IMR-90 (cell line): ENCODE measurements around the gene KRTAP20-1. TPM values are rescaled to one million over a fixed set of nuclear protein-coding genes. Genes with fewer than 3 reads are reported as not detected.

Source experiments
- ATAC-seq: fragments of 200-7000 bp; cut with Tn5 transposase; 2 replicates; pipeline ENCODE4 v1.9.1; 2020; ENCODE audit warnings: low read depth, mild to moderate bottlenecking, moderate library complexity
- BruUV-seq: library from RNA; stranded (reverse); fragments of 400-500 nt; replicated peaks from 2 replicates; lab custom pipeline; 2021; lab: Mats Ljungman, UMichigan
- CTCF ChIA-PET: fragments of 300-600 bp; formaldehyde crosslinking; extraction: SDS; loops from one replicate; lab custom pipeline; 2021; ENCODE audit warnings: antibody characterized with exemption; lab: Yijun Ruan, JAX
- POLR2A ChIA-PET: fragments of 300-600 bp; sonication (Branson Sonifier 250); formaldehyde crosslinking; loops from one replicate; lab custom pipeline; 2022; ENCODE audit warnings: antibody characterized with exemption; ENCODE audit not compliant: unreplicated experiment; lab: Charles Lee
- DNase-seq: peaks from one replicate; pipeline ENCODE4 v3.0.0; 2013
- H2AFZ ChIP-seq: replicated peaks from 2 replicates; pipeline ENCODE3; 2013; ENCODE audit warnings: low read length, mild to moderate bottlenecking; ENCODE audit not compliant: poor library complexity
- H2AK5ac ChIP-seq: 2 replicates; pipeline ENCODE4 v1.6.1; 2013; ENCODE audit warnings: low read depth, low read length, inconsistent platforms
- H2AK9ac ChIP-seq: replicated peaks from 2 replicates; pipeline ENCODE3; 2013; ENCODE audit warnings: mild to moderate bottlenecking, low read depth, low read length, moderate library complexity; ENCODE audit not compliant: poor library complexity
- H2BK120ac ChIP-seq: 2 replicates; pipeline ENCODE4 v1.6.1; 2013; ENCODE audit warnings: low read depth, low read length, inconsistent platforms
- H2BK15ac ChIP-seq: 3 replicates; pipeline ENCODE4 v1.6.1; 2013; ENCODE audit warnings: low read depth, low read length, inconsistent platforms
- H2BK20ac ChIP-seq: 2 replicates; pipeline ENCODE4 v1.6.1; 2013; ENCODE audit warnings: low read depth, mild to moderate bottlenecking, inconsistent platforms, low read length, moderate library complexity
- H2BK5ac ChIP-seq: 2 replicates; pipeline ENCODE4 v1.6.1; 2013; ENCODE audit warnings: mild to moderate bottlenecking, low read depth, low read length, inconsistent platforms; ENCODE audit not compliant: poor library complexity, severe bottlenecking
- H3K14ac ChIP-seq: replicated peaks from 2 replicates; pipeline ENCODE4 v1.6.1; 2013; ENCODE audit warnings: low read depth, low read length, inconsistent platforms
- H3K18ac ChIP-seq: 2 replicates; pipeline ENCODE4 v1.6.1; 2013; ENCODE audit warnings: low read depth, low read length, control low read depth
- H3K23ac ChIP-seq: 2 replicates; pipeline ENCODE4 v1.6.1; 2013; ENCODE audit warnings: low read depth, low read length, inconsistent platforms
- H3K27ac ChIP-seq: 2 replicates; pipeline ENCODE4 v1.5.1; 2013; ENCODE audit warnings: mild to moderate bottlenecking, control low read depth, low read length; ENCODE audit not compliant: insufficient read depth
- H3K27me3 ChIP-seq: 2 replicates; pipeline ENCODE4 v1.6.1; 2013; ENCODE audit warnings: low read length; ENCODE audit not compliant: control insufficient read depth, insufficient read depth
- H3K36me3 ChIP-seq: 2 replicates; pipeline ENCODE4 v1.6.1; 2013; ENCODE audit warnings: low read length, mixed read lengths; ENCODE audit not compliant: control insufficient read depth, insufficient read depth
- H3K4ac ChIP-seq: 2 replicates; pipeline ENCODE4 v1.6.1; 2013; ENCODE audit warnings: low read depth, low read length, inconsistent platforms
- H3K4me1 ChIP-seq: 2 replicates; pipeline ENCODE4 v1.6.1; 2013; ENCODE audit warnings: low read length, mixed read lengths; ENCODE audit not compliant: control insufficient read depth, insufficient read depth
- H3K4me2 ChIP-seq: 2 replicates; pipeline ENCODE4 v1.6.1; 2013; ENCODE audit warnings: low read depth, mild to moderate bottlenecking, control low read depth, low read length, moderate library complexity
- H3K4me3 ChIP-seq: 2 replicates; pipeline ENCODE4 v1.5.1; 2013; ENCODE audit warnings: low read depth, mild to moderate bottlenecking, control low read depth, low read length, moderate library complexity; ENCODE audit not compliant: insufficient read depth
- H3K56ac ChIP-seq: 2 replicates; pipeline ENCODE4 v1.6.1; 2013; ENCODE audit warnings: low read length, inconsistent platforms; ENCODE audit not compliant: insufficient read depth; ENCODE audit errors: extremely low read depth
- H3K79me1 ChIP-seq, 2 experiments: 2 replicates each; pipeline ENCODE4 v1.6.1; 2013; ENCODE audit warnings: low read length in 2 of 2, inconsistent platforms in 1 of 2, low read depth in 1 of 2
- H3K9ac ChIP-seq: 2 replicates; pipeline ENCODE4 v1.6.1; 2013; ENCODE audit warnings: low read depth, low read length, control low read depth
- H3K9me1 ChIP-seq: 2 replicates; pipeline ENCODE4 v1.6.1; 2013; ENCODE audit warnings: low read length, inconsistent platforms; ENCODE audit not compliant: insufficient read depth
- H3K9me3 ChIP-seq: 2 replicates; pipeline ENCODE4 v1.6.1; 2013; ENCODE audit warnings: low read length; ENCODE audit not compliant: control insufficient read depth, insufficient read depth
- H4K20me1 ChIP-seq: 2 replicates; pipeline ENCODE4 v1.6.1; 2013; ENCODE audit warnings: low read length, inconsistent platforms; ENCODE audit not compliant: insufficient read depth
- H4K5ac ChIP-seq: 2 replicates; pipeline ENCODE4 v1.6.1; 2013; ENCODE audit warnings: mild to moderate bottlenecking, low read depth, low read length, control low read depth
- H4K8ac ChIP-seq, 2 experiments: 2 replicates each; pipeline ENCODE4 v1.6.1; 2013; ENCODE audit warnings: low read depth in 2 of 2, low read length in 2 of 2, control low read depth in 1 of 2, inconsistent platforms in 1 of 2
- H4K91ac ChIP-seq: 2 replicates; pipeline ENCODE4 v1.6.1; 2013; ENCODE audit warnings: low read depth, low read length, inconsistent platforms; ENCODE audit not compliant: insufficient read depth
- MAZ ChIP-seq: IDR thresholded peaks from 2 replicates; pipeline ENCODE4 v1.6.1; 2012; ENCODE audit warnings: low read depth, mild to moderate bottlenecking, low read length, improper control_type of control experiment, moderate library complexity, borderline replicate concordance
- POLR2A ChIP-seq: IDR thresholded peaks from 2 replicates; pipeline ENCODE4 v1.6.1; 2012; ENCODE audit warnings: mild to moderate bottlenecking, low read depth, low read length
- RAD21 ChIP-seq: IDR thresholded peaks from 2 replicates; pipeline ENCODE4 v1.6.1; 2012; ENCODE audit warnings: low read length, improper control_type of control experiment
- WGBS, 2 experiments: methylation state at CpG; one replicate each; pipeline versions ENCODE4 v1.1.5 to v1.1.7; 2013; ENCODE audit warnings: missing lambda C conversion rate in 2 of 2; ENCODE audit not compliant: insufficient read length in 1 of 2; ENCODE audit errors: extremely low coverage in 2 of 2; 5-methylcytosine and 5-hydroxymethylcytosine counted together
- dilution Hi-C: fragments of 300-500 bp; cut with HindIII; formaldehyde crosslinking; loops from one replicate; pipeline ENCODE4 v1.14.3; 2018; ENCODE audit warnings: low sequenced_read_pairs; ENCODE audit not compliant: unreplicated experiment
- in situ Hi-C: fragments of 300-500 bp; cut with MboI; formaldehyde crosslinking; loops from 3 replicates; pipeline ENCODE4 v1.14.3; 2019; ENCODE audit warnings: low sequenced_read_pairs, inconsistent platforms, mixed read lengths
- intact Hi-C: fragments of 100-400 bp; cut with micrococcal nuclease; formaldehyde crosslinking; loops from 2 replicates; pipeline ENCODE4 v1.10.0; 2022
- polyA plus RNA-seq, 3 experiments: library from polyadenylated mRNA; depleted of rRNA; stranded (reverse); fragments of >200 nt; gene quantifications; 2 replicates each; pipeline ENCODE4 v1.2.3, GENCODE V29; 2012; ENCODE audit warnings: low replicate concordance in 1 of 3
- total RNA-seq: library from RNA; depleted of rRNA; stranded (reverse); fragments of >200 nt; gene quantifications from 2 replicates; pipeline ENCODE4 v1.2.3, GENCODE V29; 2012

Gene KRTAP20-1
- total and polyA plus RNA-seq, 2 of the 4 experiments (the other 2 are of a cell fraction): not detected

GRCh38 chr21:30634906-30635305 is 18.7 kb downstream of the KRTAP20-1 start, which contains the start of gene KRTAP20-2:
TSS of gene KRTAP20-2 (plus strand) at chr21:30635206. CDS start at chr21:30635264, 58 bp downstream.
- Histone ChIP-seq H3K79me1 (no peaks in the 10 kb centered on the region), H2BK5ac (no peak within 1 kb of the TSS), H4K91ac (no peak within 1 kb of the TSS), H3K4me2 (no peak within 1 kb of the TSS), H3K4ac (no peak within 1 kb of the TSS), H2AK9ac (no peak within 1 kb of the TSS), H3K27me3 (no peaks in the 10 kb centered on the region), H3K27ac (no peak within 1 kb of the TSS), H3K36me3 (no peaks in the 10 kb centered on the region), H4K8ac (no peak within 1 kb of the TSS), H2AFZ (no peak within 1 kb of the TSS), H3K9ac (no peak within 1 kb of the TSS), H3K23ac (no peak within 1 kb of the TSS), H4K5ac (no peak within 1 kb of the TSS), H3K18ac (no peak within 1 kb of the TSS), H3K4me3 (no peak within 1 kb of the TSS), H2BK20ac (no peak within 1 kb of the TSS), H3K9me1 (no peaks in the 10 kb centered on the region), H2BK120ac (no peak within 1 kb of the TSS), H3K14ac (no peak within 1 kb of the TSS), H2BK15ac (no peak within 1 kb of the TSS), H3K4me1 (no peaks in the 10 kb centered on the region), H4K20me1 (no peaks in the 10 kb centered on the region), H2AK5ac (no peak within 1 kb of the TSS), H3K9me3 (peaks cover 16% of the 10 kb centered on the region), H3K56ac (no peak within 1 kb of the TSS)
- no peak for ATAC-seq
- TF ChIP-seq POLR2A (no peak), RAD21 (no peak), MAZ (no peak)
- WGBS, 2 experiments: no CpG with 5 or more reads among the region's 1 CpG
- DNase-seq: no peak
- intact Hi-C loops: no loop called here
- dilution Hi-C loops: no loop called here
- POLR2A ChIA-PET: no interaction called here
- in situ Hi-C loops: no loop called here
- BruUV-seq: no TSS peak
- CTCF ChIA-PET: no interaction called here
